Measurements from ENCODE around the gene SLC29A1. TPM values are rescaled to one million over a fixed set of nuclear protein-coding genes. Genes with fewer than 3 reads are reported as not detected.

The SLC29A1 gene
- total RNA-seq, 1 experiment from 2014 or later = 54.7 TPM

GRCh38 chr6:44265722-44266233 is 42.4 kb downstream of the SLC29A1 start:
- H3F3A ChIP-seq (ENCODE audit: low read length, unreplicated experiment) = no peaks in the 10 kb centered on the region
- peaks cover 14% of the 10 kb centered on the region for H3K27me3 ChIP-seq (ENCODE audit: low read length)
- H3K36me3 ChIP-seq (ENCODE audit: low read depth, low read length) = no peaks in the 10 kb centered on the region
- H3K9me3 ChIP-seq (ENCODE audit: low read length) = no peaks in the 10 kb centered on the region
- DNase-seq (no peak), ATAC-seq (no peak)
- H3K9ac ChIP-seq (ENCODE audit: low read length) = no peak overlapping the region
- H3K4me2 ChIP-seq (ENCODE audit: low read length) = no peak overlapping the region
- no peak overlapping the region for H3K27ac ChIP-seq (ENCODE audit: low read length)
- H3K4me3 ChIP-seq (ENCODE audit: low read length) = no peak overlapping the region; the same call in 1 of the 2 replicates
- peaks cover 23% of the 10 kb centered on the region for H3K4me1 ChIP-seq (ENCODE audit: insufficient read depth, low read length)
- ChIA-PET POLR2A (ENCODE audit: unreplicated experiment) (no interaction called here), CTCF (no interaction called here)
- no peaks in the 10 kb centered on the region for H4K20me1 ChIP-seq (ENCODE audit: low read length)
- TF ChIP-seq CTCF (conservative IDR thresholded peaks at IDR 0.05; ENCODE audit: low read depth, low read length) = no peak
- peaks cover 24% of the 10 kb centered on the region for H3K79me2 ChIP-seq (ENCODE audit: low read length)
- intact Hi-C loops (cut with micrococcal nuclease) = loop anchor here (5.0 kb wide), 1 partner anchor 37 kb away; no protein-coding TSS in a partner anchor
- H2AFZ ChIP-seq (ENCODE audit: low read length) = no peak overlapping the region
- BruUV-seq (replicated peaks) = no TSS peak
- no peaks in the 10 kb centered on the region for H3K9me2 ChIP-seq (replicated peaks; ENCODE audit: low read length)

GRCh38 chr6:44266347-44266746 is 43.0 kb downstream of the SLC29A1 start:
- Histone ChIP-seq H3K27ac (ENCODE audit: low read length) (no peak overlapping the region), H3K4me3 (ENCODE audit: low read length) (no peak overlapping the region), H3K27me3 (ENCODE audit: low read length) (peaks cover 19% of the 10 kb centered on the region), H3F3A (ENCODE audit: low read length, unreplicated experiment) (no peaks in the 10 kb centered on the region), H3K4me2 (ENCODE audit: low read length) (no peak overlapping the region), H4K20me1 (ENCODE audit: low read length) (no peaks in the 10 kb centered on the region), H3K9ac (ENCODE audit: low read length) (no peak overlapping the region), H3K36me3 (ENCODE audit: low read depth, low read length) (no peaks in the 10 kb centered on the region), H3K9me3 (ENCODE audit: low read length) (no peaks in the 10 kb centered on the region), H3K9me2 (replicated peaks; ENCODE audit: low read length) (no peaks in the 10 kb centered on the region), H2AFZ (ENCODE audit: low read length) (no peak overlapping the region), H3K79me2 (ENCODE audit: low read length) (peaks cover 24% of the 10 kb centered on the region), H3K4me1 (ENCODE audit: insufficient read depth, low read length) (peaks cover 23% of the 10 kb centered on the region)
- no TSS peak for BruUV-seq (replicated peaks)
- POLR2A ChIA-PET (ENCODE audit: unreplicated experiment) = no interaction called here
- intact Hi-C loops (cut with micrococcal nuclease) = loop anchor here (5.0 kb wide), 1 partner anchor 36 kb away; no protein-coding TSS in a partner anchor
- ATAC-seq (no peak), DNase-seq (no peak)
- CTCF ChIA-PET = interaction anchor here (0.6 kb wide), 1 partner anchor 187 kb away, joined by 3 read pairs; no protein-coding TSS in a partner anchor
- TF ChIP-seq EZH2phosphoT487 (IDR thresholded peaks at IDR 0.05; ENCODE audit: borderline replicate concordance, low read length) = no peak
- TF ChIP-seq EZH2 (IDR thresholded peaks at IDR 0.05; ENCODE audit: low read length, unreplicated experiment) = no peak
- TF ChIP-seq CTCF (conservative IDR thresholded peaks at IDR 0.05; ENCODE audit: low read depth, low read length) = no peak

GRCh38 chr6:44267252-44267651 is 43.9 kb downstream of the SLC29A1 start:
- peaks cover 28% of the 10 kb centered on the region for H3K27me3 ChIP-seq (ENCODE audit: low read length)
- intact Hi-C loops (cut with micrococcal nuclease) = loop anchor here (5.0 kb wide), 1 partner anchor 35 kb away; no protein-coding TSS in a partner anchor
- no peaks in the 10 kb centered on the region for H3K9me3 ChIP-seq (ENCODE audit: low read length)
- no peaks in the 10 kb centered on the region for H3K36me3 ChIP-seq (ENCODE audit: low read depth, low read length)
- DNase-seq (no peak), ATAC-seq (no peak)
- no peaks in the 10 kb centered on the region for H3F3A ChIP-seq (ENCODE audit: low read length, unreplicated experiment)
- H3K9me2 ChIP-seq (replicated peaks; ENCODE audit: low read length) = no peaks in the 10 kb centered on the region
- no peaks in the 10 kb centered on the region for H4K20me1 ChIP-seq (ENCODE audit: low read length)
- no peak overlapping the region for H3K9ac ChIP-seq (ENCODE audit: low read length)
- no peak overlapping the region for H3K4me2 ChIP-seq (ENCODE audit: low read length)
- POLR2A ChIA-PET (ENCODE audit: unreplicated experiment) = no interaction called here
- H3K27ac ChIP-seq (ENCODE audit: low read length) = no peak overlapping the region
- peaks cover 23% of the 10 kb centered on the region for H3K4me1 ChIP-seq (ENCODE audit: insufficient read depth, low read length)
- peaks cover 24% of the 10 kb centered on the region for H3K79me2 ChIP-seq (ENCODE audit: low read length)
- CTCF ChIA-PET = interaction anchor here (0.6 to 1.9 kb wide), 2 partner anchors 72 to 186 kb away, joined by 3 to 7 read pairs; no protein-coding TSS in a partner anchor
- TF ChIP-seq EZH2 (IDR thresholded peaks at IDR 0.05; ENCODE audit: low read length, unreplicated experiment) (no peak), CTCF (conservative IDR thresholded peaks at IDR 0.05; ENCODE audit: low read depth, low read length) (no peak), EZH2phosphoT487 (IDR thresholded peaks at IDR 0.05; ENCODE audit: borderline replicate concordance, low read length) (no peak)
- no peak overlapping the region for H3K4me3 ChIP-seq (ENCODE audit: low read length)
- H2AFZ ChIP-seq (ENCODE audit: low read length) = no peak overlapping the region
- BruUV-seq (replicated peaks) = no TSS peak
